ENCODE results near the gene ZNF442.

- TF ChIP-seq EZH2 (IDR thresholded peaks at IDR 0.05) (no peak), JUND (IDR thresholded peaks at IDR 0.05) (no peak), SIN3A (IDR thresholded peaks at IDR 0.05; ENCODE audit: low read depth) (no peak), CTCF (IDR thresholded peaks at IDR 0.05 in 2 of 3, conservative IDR thresholded peaks at IDR 0.05 in 1 of 3; ENCODE audit: borderline replicate concordance in 1 of 3, insufficient read depth in 1 of 3, low read depth in 2 of 3, low read length in 2 of 3) (no peak), YY1 (IDR thresholded peaks at IDR 0.05; ENCODE audit: extremely low read depth, insufficient replicate concordance, low read depth, low read length) (no peak)
Observed at GRCh38 chr19:12350185-12350889, 15.1 kb downstream of the ZNF442 start.

All from HCT116 (cell line).